Measurements from ENCODE around the gene DIS3L2.
"Not testable (repeated sequence)": the region's sequence is repeated elsewhere in the genome, so short reads cannot be mapped to it uniquely, and the experiment has no call there.

Gene DIS3L2

DNA sequence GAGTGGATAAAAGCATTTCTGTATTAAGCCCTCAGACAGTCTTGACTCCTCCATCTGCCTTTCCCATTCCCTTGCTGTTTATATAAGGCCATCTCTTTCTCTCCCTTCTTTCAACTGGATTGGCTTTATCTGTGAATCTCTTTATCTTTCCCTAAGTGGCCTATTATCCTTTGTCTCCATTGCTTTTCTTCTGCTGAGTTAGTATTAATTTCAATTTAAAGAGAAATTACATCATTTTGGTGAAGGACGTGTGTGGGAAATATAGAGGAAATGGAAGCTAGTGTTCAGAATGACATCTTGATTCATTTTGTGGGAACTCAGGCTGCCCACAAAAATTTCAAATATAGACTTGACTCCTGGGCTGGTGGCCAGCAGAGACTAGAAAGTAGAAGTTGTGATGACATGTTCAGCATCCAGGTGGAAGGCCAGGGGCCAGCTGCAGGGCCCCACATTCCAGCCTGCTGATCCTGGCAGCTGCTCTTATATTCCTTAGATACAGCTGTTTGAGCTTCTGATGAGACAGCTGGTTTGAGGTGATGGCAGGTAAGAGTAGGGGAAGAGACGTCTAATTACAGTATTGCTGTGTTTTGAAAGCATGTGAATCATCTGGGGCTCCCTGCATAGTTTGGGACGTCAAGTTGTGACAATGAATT lies 52.3 kb downstream of the DIS3L2 start:
- DNase-seq: peak; percentile 10 to 30

- DNase-seq: no peak
Observed at GRCh38 chr2:232014681-232015080, 53.2 kb downstream of the DIS3L2 start.

DNA sequence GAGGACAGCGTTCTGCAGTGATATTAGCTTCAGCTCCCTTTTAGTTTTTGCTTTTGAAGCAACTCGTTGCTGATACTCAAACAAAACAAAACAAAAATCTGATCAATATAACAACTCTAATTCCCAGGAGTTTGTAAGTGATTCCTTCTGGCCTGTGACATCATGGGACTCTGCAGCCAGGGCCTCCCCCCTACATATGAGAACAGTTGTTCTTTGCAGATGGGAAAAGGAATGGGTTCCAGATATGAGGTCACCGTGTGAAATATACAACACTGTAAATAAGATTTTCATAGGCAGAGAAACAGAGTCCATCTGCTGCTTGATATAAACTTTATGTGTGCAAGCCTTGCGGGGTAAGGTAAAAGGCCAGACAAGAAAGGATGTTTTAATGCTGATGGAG lies 56.7 kb downstream of the DIS3L2 start:
- DNase-seq: no peak

DNA sequence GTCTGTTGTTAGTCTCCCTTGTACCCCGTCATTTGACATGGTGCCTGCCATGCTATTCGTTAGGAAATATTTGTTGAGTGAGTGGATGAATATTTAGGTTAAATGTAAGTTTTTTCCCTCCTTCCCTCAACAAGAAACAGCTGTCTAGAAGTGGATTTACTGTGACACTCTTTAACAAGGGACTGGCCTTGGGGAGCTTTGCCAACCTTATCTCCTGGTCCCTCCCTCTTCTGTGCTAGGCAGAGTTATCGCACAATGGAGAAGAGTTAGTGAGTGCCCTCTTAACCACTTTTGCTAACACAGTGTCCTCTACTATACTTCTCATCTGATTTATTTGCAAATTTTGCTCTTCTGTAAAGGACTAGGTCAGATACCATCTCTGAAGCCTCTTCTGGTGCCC lies 61.2 kb downstream of the DIS3L2 start:
- DNase-seq: no peak

GRCh38 chr2:232023426-232023825 lies 61.9 kb downstream of the DIS3L2 start:
- DNase-seq: no peak

DNA sequence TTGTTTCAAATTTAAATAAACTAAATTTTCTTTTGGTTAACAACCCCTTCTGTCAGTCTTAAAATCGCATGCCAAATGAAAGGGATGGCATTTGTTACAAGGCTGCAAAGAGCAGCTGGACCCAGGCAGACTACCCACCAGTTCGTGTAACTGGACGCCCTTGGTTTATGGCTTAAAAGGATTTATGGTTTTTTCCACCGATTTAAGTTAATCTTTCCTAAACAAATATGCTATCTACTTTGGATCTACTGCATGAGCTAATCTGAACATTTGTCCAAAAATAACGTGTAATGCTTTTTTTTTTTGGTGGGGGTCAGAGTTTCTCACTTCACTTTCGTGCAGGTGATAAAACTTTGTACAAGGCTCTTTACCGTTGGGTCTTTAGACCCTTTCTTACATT lies 62.9 kb downstream of the DIS3L2 start:
- DNase-seq: no peak

DNA sequence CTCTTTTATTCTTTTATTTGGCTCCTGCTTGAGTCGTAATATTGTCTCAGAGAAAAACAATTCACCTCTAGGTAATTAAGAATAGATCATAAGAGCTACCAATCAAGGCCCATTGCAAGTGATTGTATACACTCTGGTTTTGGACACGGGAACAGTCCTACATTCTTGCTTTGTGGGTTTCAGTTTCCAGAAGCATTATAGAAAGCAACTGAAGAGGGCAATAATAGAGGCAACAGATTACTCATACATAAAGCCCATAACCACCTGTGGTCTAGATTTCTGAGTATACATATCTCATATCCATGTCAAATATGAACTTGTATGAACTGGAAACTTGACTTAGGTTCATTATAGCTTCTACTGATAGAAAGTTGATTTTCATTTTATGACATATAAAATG lies 65.4 kb downstream of the DIS3L2 start:
- DNase-seq: no peak

GRCh38 chr2:232027530-232027929 lies 66.0 kb downstream of the DIS3L2 start:
- no peak for DNase-seq

- DNase-seq: no peak
Observed at GRCh38 chr2:232028071-232028470, 66.6 kb downstream of the DIS3L2 start.

GRCh38 chr2:232028631-232029030 lies 67.1 kb downstream of the DIS3L2 start:
- no peak for DNase-seq

DNA sequence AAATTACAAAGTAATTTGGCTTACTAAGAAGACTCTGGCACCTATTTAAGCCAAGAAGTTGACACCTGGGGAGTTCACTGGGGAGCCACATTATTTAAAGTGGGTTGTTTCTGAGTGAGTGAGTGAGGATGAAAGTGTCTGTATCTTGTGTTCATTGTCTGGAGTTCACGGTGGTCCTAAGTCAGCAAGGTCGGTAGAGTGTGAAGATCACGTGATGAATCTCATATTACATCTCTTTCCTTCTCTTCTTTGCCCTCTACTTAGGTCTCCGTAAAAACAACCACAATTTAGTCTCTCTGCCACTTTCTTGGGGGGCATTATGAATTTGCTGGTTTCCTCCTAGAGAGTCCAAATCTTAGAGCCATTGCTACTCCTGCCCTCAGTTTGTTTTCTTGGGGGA lies 67.8 kb downstream of the DIS3L2 start:
- no peak for DNase-seq

DNA sequence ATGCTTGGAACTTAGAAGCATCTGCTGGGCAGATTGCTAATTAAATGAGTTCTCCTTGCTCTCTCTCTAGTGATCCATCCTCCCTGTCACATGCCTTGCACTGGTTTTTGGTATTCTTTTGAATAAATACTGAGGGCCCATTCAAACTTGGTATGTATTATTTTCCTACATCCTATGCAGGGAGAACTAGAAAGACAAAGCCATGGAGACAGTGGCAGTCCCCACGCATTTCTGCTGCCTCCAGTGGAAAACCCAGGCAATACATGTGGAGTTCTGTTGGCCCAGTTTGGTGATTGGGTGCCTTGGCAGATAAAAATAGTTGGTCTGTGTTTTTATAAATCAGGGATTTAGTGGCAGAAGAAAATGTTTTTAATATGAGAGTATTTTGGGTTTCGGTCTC lies 68.7 kb downstream of the DIS3L2 start:
- no peak for DNase-seq

- not testable (repeated sequence) for DNase-seq
Observed at GRCh38 chr2:232035292-232035691, 73.8 kb downstream of the DIS3L2 start.

- not testable (repeated sequence) for DNase-seq
Observed at GRCh38 chr2:232036876-232037275, 75.4 kb downstream of the DIS3L2 start.

- DNase-seq: no peak
Observed at GRCh38 chr2:232038251-232038880, 76.9 kb downstream of the DIS3L2 start.

- DNase-seq: no peak
Observed at GRCh38 chr2:232038881-232039485, 77.5 kb downstream of the DIS3L2 start.

GRCh38 chr2:232042911-232043574 lies 81.5 kb downstream of the DIS3L2 start:
- no peak for DNase-seq

DNA sequence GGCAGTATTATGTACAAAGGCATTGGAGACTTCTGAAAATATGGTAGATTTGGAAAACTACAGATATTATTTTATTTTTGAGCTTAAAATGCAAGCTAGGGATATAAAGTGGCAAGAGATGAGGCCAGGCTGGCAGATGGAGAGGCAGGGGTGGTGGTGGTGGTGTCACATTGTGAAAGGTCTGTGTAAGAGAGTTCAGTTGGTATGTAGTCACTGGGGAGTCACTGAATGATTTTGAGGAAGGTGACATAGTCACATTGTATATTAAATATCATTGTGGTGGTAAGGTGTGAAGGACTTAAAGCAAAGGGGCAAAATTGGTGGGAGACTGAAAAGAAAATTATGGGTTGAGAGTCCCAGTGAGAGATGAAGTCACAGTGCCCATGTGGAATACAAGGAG lies 82.5 kb downstream of the DIS3L2 start:
- no peak for DNase-seq

DNA sequence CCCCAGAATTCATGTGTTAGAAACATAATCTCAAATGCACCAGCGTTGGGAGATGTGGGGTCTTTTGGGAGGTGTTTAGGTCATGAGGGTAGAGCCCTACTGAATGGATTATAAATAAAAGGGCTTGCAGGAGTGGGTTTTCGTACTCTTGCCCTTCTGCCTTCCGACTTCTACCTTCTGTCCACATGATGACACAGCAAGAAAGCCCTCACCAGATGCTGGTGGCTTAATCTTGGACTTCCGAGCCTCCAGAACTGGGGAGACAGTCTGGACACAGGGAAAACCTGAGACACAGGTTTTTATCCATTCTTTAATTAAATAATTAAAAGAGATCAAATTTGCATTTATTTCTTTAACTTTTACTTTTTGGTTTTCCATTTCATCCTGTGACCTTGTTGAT lies 87.8 kb downstream of the DIS3L2 start:
- DNase-seq: no peak

GRCh38 chr2:232052591-232052990 lies 91.1 kb downstream of the DIS3L2 start:
- no peak for DNase-seq

- DNase-seq: no peak
Observed at GRCh38 chr2:232053777-232054176, 92.3 kb downstream of the DIS3L2 start.

DNA sequence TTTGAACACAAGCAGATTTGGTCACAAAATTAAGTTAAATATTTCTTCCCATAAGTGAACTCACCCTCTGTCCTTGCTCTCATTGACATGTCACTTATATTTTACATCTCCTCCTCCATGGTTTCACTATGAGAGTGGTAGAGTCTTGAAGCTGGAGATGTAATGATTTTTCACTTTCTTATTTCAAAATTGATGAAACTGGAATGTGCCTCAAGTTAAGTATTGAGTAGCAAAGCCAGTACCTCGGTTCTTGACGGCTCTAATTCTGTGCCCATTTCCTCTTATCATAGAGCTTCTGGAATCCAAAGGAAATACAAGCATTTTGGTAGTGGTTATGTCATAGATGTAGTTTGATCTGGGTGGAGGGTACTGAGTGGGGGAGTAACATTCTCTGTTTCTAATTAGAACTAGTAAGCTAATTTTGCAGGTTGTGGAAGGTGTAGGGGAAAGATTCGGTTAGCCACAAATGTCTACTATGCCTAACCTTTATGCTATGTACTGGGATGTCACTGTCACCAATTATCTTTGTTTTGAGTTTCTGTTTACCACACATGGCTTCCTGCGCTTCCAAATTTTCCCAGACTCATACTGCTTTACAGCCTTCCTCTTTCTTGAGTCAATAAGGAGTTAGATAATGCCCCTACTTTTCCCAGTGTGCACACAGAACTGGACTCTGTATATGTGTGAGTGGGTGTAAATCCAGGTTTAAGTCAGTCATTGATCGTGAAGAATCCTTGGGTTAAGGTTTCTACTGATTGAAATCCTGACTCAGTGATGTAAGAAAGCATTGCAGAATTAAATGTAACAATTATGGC lies 96.8 kb downstream of the DIS3L2 start:
- DNase-seq: no peak

DNA sequence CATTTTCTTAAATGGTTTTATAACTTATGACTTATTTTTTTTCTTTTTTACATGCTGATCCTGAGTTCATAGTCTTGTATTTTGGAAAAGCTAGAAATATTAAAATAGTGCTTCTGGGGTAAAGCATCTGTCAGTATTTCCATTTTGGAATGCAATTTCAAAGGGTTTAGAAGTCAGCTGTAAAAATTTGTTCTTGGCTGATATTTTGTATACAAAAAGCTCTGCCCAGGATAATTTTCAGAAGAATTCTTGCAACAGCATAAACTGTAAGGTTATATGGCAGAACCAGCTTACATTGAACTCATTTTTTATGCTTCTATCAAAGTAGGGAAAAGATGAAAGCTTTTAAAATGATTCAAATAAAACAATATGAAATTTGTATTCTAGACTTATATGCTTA lies 97.4 kb downstream of the DIS3L2 start:
- DNase-seq: no peak

All from Kasumi-1 (cell line).